IPS-NIHi7 (cell line): Measurements from ENCODE around the gene MEIS2.

Experiments
- DNase-seq: peaks from one replicate; pipeline ENCODE4 v3.0.0; 2012; ENCODE audit warnings: mixed read lengths; ENCODE audit errors: extremely low spot score

MEIS2 gene

GRCh38 chr15:37112971-37113670, 12.8 kb upstream of the MEIS2 start:
- no peak for DNase-seq

DNA sequence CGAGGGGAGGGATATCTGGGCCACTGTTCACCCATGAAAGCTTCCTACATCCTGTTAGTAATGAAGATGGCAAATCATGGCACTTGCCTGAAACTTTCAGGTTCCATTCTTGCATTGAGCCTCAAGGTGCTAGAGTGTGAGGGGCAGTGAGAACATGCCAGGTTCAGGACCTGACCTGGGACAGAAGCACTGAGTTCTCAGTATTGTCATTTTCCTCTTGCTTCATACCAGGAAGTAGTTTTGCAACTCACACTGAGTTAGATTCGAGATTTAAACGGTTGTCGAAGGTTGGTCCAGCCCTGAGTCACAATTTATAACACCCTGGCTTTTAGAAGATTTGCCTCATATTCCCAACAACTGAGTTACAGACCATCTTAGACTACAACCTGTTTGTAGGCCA, 11.8 kb upstream of the MEIS2 start:
- DNase-seq = no peak

DNA sequence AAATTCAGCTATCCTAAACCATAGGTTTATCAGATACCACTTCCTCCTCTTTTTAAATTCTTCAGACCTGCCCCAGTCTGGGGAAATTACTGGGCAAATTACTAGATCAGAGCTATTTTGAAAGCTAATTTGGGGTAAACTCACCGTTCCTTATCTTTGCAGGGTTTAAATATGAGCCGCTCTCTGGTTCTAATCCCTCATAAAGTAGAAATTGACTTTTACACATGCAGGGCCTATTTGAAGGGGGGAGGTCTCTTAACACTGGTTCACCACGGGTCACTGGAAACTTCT, 11.0 kb upstream of the MEIS2 start:
- DNase-seq = no peak

DNA sequence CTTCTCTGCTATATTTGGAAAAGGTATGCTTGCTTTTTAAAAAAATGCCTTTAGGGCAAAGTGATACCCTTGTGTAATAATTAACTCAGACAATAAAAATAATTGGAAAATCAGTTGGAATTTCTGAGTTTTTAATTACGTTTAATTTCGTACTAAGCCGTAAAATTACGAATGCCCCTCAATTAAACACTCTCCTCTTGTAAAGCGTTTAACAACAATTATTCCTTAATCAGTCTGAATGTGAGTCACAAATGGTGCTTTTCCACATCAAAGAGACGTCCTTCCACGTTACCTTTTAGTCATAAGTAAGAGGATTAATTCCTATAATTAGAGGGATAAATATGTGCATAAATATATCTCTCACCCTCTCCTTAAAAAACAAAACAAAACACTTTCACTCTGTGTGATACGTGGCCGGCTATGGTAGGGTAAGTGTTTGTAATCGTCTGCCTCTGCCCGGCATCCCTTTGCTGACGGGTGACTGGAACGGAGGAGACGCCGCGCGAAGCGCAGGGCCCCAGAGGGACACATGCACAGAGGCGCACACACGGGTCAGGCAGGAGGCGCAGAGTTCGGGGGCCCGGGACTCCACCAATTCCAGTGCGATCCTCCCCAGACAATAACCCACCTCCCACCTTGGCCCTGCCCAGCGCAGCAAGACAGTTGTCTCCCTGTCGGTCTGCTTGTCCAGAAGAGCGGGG, 9.7 kb upstream of the MEIS2 start:
- DNase-seq = no peak

DNA sequence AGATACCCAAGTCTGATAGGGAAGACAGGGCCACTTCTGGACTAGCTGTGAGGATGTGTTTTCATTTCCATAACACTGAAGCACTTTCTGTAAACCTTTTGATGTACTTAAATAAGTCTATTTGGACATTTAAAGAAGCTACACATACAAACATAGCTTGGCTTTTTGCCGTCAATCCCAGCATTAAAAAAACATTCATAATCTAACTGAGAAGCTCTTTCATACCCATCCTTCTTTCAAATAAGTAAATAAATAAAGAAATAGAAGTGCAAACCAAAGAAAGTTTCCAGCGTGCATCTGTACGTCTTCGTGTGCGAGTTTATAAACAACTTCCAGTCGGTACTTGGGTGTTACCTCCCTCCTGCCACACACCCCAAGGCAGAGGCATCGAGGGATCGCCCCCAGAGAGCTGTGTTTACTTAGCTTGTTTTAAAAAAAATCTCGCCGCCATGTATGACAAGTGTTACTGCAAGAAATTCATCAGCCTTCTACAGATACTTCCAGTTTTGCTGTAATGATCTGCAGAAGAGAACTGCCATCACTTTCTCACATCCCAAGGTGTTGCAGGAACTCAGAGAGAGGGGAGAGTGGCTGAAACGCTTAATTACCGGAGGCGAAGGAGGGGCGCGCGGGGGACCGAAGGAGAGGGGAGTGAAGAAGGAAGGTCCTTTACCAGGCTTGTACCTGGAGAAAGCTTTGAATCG, 9.0 kb upstream of the MEIS2 start:
- DNase-seq = peak; percentile 13

DNA sequence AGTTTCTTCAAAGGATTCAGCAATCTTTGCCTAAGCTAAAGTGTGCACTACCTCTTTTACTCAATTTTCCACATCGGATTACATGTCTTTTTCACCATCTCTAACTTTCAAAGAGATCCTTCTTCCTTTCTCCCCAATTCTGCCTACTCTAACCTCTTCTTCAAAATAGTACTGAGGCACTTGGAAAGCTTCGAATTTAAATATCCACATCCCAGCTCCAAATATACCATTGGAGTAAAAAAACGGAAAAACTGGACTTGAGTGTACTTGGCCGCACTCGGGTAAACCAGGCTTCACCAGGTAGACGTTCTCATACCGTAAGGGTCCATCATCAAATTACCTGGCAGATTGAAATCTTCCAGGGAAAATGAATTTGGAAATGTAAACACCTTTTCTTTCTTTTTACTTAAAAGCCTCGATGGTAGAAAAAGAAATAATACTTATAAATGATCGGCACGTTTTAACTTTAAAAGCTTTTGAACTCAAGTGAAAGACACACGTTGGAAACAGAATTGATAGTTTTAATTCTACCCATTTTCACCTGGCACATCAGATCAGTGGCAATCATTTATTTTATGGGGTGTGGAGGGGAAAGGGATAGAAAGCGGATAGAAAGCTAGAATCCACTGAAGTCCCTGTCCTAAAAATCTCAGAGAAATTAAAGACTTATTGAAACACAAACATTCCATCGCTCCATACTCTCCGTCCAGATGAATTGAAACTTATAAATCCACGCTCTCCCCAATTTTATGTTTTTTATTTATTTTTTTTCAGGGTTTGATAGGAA, 8.2 kb upstream of the MEIS2 start:
- DNase-seq = no peak

DNA sequence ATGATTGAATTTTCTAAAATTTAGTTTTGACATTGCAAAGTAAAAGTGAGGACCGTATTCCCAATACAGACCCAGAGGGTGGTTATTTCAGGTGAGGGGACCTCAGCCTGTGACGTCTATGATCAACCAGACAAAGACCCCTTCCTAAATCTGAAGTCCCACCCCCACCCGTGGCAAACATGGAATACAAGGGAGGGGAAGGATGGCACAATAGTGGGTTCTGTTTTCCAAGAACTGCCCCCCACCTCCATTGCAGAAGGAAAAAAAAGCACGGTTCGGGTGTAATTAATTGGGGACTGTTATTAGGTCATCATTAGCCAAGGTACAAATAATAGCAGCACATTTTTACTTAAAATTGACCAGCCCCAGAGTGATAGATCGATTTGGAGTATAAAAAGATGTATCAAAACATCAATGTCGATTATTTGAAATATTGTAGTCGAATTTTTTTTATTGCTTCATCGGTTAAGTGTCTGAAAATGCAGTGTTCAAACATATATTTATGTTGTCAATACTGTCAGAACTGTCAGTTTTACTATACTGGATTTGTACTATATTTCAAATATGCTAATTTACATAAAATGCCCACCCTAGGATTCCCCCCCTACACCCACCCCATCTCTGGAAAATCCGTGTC, 7.5 kb upstream of the MEIS2 start:
- DNase-seq = no peak

GRCh38 chr15:37107071-37107743, 6.9 kb upstream of the MEIS2 start:
- peak; percentile 54 for DNase-seq

DNA sequence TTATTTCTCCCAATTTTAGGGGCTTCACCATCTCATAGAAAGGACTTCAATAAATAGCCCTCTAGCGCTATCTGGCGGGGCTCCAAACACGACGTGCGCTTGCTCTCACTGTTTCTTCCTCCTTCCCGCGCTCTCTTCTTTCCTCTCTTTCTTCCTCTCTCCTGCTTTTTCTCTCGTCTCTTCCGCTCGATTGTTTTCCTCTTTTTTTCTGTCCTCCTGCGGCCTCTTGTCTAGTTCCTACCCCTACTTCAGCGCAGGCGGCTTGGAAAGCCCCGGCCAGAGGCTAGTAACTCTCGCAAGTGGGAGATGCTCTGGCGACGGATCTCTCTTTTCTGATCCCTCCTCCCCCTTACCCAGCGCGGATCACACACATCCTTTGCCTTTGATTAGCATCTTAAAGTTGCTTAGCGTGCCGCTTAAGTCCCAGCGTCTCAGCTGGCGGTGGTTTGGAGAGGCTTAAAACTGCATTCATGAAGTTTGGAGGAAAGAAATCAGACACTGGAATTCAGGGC, 6.2 kb upstream of the MEIS2 start:
- no peak for DNase-seq

DNA sequence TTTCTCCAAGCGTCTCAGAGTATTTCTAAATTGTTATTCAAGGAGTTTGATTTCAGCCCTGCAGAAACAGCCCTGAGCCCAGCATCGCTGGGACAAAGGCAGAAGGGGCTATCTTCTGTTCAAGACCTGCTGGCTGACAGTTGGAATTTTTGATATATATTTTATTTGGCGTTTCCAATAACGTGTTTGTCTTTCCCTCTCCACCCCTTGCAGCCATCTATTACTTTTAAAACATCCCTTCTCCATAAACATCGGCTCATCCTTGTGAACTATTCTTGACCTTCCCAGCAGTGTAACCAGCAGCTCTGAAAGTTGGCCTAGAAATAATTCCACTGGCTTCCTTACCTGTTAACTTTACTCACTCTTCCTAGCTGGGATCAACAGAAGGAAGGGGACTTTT, 5.5 kb upstream of the MEIS2 start:
- DNase-seq = no peak

DNA sequence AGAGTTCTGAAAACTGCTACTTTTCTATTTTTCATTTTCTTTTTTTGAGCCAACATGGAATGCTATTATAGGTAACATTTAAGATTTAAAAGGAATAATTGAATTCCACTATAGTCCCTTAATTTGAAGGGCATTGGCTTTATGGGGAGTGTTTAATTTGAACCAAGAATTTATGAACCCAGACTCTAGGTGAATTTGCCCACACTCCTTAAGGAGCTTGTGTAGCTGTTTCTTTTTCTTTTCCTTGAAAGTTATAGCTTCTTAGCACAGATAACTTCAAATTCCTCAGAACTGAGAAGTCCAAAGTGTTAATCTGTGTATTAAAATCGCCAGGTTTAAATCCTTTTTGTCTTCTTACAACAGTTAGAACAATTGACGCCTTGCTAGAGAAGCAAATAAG, 4.7 kb upstream of the MEIS2 start:
- no peak for DNase-seq

DNA sequence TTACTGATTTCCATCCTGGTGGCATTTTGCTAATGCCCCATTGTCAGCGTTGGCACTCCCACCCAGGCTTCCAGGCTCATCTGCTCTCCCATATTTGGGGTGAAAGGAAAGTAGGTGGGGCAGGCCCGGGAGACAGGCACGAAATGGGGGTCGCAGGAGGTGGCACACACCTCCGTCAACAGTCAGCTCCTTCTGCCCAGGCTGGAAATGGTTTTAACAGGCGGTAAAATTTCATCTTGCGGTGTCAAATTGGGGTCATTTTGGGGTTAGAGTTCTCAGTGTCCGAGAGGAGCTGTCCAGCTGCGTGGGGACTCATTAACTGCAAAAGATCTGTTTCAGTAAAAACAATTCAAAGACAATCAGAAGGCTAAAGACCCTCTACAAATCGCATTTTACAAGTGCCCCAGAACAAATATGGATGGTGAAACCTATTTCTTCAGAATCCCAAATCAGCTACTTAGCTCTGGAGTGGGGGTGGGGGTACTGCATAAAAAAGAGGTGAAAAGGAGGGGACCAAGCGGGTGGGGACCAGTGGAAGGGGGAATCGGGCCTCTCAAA, 4.2 kb upstream of the MEIS2 start:
- DNase-seq = no peak

DNA sequence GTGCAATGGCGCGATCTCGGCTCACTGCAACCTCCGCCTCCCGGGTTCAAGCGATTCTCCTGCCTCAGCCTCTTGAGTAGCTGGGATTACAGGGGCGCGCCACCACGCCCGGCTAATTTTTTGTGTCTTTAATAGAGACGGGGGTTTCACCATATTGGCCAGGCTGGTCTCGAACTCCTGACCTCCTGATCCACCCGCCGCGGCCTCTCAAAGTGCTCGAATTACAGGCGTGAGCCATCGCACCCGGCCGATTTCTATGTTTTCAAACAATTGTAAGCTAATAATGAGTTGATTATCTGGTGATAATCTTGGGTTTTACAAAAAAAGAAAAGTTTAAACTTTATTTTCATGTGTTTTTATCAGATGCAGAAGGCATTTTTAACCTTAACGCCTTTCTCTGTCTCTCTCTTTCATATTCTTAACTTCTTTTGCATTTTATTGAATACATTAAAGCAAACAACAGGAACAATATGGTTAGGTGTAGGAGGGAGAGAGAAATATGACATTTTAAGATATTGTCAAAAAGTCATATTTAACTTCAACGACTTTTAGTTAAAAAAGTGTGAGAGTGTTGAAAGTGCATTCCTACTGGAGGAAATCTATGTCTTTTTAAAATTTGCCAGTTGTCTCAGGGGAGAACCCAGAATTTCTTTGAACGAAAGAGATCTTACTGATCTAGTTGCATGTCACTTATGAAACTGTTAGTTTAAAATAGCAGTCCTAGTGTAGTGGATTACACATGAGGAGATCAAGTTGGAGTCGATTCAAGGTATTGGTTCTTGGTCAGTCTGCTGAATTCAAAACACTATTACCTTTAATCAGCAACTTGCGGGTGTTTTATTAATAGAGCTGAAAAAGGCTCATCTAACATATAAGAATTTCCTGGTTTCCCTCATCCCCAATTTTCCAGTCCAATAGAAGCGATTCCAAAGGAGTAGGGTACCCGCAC, 3.4 kb upstream of the MEIS2 start:
- no peak for DNase-seq

DNA sequence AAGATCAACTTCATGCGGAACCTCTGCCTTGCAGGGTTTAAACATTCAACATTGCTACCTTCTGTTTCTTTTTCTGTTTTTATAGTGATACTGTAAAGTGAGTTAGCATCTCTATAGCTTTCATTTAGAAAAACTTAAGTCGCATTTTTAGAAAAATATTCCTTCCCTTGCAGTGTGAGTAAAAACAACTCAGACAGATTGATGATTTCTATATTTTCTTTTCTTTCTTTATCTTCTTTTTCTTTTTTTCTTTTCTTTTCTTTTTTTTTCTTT, 2.8 kb upstream of the MEIS2 start:
- no peak for DNase-seq

- no peak for DNase-seq
Measured at GRCh38 chr15:37102305-37103162, 2.2 kb upstream of the MEIS2 start.

GRCh38 chr15:37101980-37102304, 1.6 kb upstream of the MEIS2 start:
- no peak for DNase-seq

DNA sequence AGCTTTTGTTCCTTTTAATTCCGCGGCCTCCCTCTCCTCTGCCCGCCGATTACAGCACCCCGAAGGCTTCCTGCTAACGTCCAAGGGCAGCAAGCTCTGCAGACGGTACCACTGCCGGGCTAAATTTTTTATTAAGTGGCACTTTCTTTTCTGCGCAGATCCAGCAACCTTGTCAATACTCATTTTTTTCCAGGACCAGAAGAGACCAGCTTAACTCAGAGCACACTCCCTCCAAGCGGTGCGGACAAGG, 542 bp upstream of the MEIS2 start:
- no peak for DNase-seq

DNA sequence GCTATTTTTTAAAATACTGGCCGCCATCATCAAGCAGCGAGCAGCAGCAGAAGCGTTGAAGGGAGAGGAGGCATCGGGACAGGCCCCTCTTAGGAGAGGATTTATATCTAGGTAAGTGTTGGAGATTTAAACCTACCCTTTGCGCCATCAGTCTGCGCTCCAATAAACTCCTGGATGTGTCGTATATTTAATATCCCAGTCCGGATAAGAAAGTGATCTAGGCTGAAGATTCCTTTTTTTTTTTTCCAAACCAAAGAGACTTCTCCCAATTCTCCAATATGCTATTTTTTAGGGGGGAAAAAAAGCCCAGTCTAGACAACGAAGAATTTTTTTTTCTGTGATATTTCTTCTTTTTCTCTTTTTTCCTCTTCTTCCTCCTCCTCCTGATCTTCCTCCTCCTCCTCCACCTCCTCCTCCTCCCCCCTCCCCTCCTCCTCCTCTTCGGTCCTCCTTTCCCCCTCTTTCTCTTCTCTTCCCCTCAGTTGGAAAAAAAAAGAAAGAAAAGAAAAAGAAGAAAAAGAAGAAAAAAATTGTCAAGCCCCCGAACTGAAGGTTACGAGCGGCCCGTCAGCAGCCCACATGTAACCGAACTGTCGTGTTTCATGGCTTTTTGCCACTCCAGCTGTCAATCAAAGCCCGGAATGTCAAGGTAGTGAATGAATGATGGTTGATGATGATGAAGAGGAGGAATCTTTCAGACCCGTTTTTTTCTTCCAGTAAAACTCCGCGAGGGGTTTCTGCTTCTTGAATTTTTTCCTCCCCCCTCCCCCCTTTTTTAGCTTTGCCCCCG, 835 bp downstream of the MEIS2 start:
- DNase-seq = no peak
